Trophoblast cell (in vitro differentiated cells and primary cell): ENCODE data around the gene LDB2.

Experiments
- DNase-seq, 2 donors: peaks; one replicate each; pipeline ENCODE4 v3.0.0-alpha.2; 2016
- H2AFZ ChIP-seq: 2 replicates; pipeline ENCODE4 v1.6.1; 2013; ENCODE audit warnings: low read length, moderate library complexity, mild to moderate bottlenecking; ENCODE audit not compliant: insufficient read depth, poor library complexity
- H2AK5ac ChIP-seq: 2 replicates; pipeline ENCODE4 v1.6.1; 2013; ENCODE audit warnings: mild to moderate bottlenecking, low read length
- H2BK120ac ChIP-seq: 2 replicates; pipeline ENCODE4 v1.6.1; 2013; ENCODE audit warnings: low read length, mild to moderate bottlenecking, moderate library complexity; ENCODE audit not compliant: insufficient read depth, poor library complexity
- H2BK12ac ChIP-seq: 2 replicates; pipeline ENCODE4 v1.6.1; 2013; ENCODE audit warnings: mild to moderate bottlenecking, low read length, moderate library complexity
- H2BK5ac ChIP-seq: 2 replicates; pipeline ENCODE4 v1.6.1; 2013; ENCODE audit warnings: low read length, low read depth, moderate library complexity, mild to moderate bottlenecking; ENCODE audit not compliant: poor library complexity
- H3K14ac ChIP-seq: 2 replicates; pipeline ENCODE4 v1.6.1; 2013; ENCODE audit warnings: mild to moderate bottlenecking, low read length
- H3K18ac ChIP-seq: 2 replicates; pipeline ENCODE4 v1.6.1; 2013; ENCODE audit warnings: mild to moderate bottlenecking, low read length
- H3K23ac ChIP-seq: 2 replicates; pipeline ENCODE4 v1.6.1; 2013; ENCODE audit warnings: low read length
- H3K27ac ChIP-seq: 2 replicates; pipeline ENCODE4 v1.5.1; 2013; ENCODE audit warnings: low read depth, mild to moderate bottlenecking, inconsistent platforms, low read length, moderate library complexity
- H3K27me3 ChIP-seq: 2 replicates; pipeline ENCODE4 v1.6.1; 2013; ENCODE audit warnings: inconsistent platforms, mild to moderate bottlenecking, low read length, moderate library complexity; ENCODE audit not compliant: insufficient read depth
- H3K36me3 ChIP-seq, 2 experiments: 1 replicate in 1 of 2; 2 replicates in 1 of 2; pipeline ENCODE4 v1.6.1; 2013; ENCODE audit warnings: low read length in 2 of 2, mild to moderate bottlenecking in 2 of 2, moderate library complexity in 1 of 2; ENCODE audit not compliant: insufficient read depth in 2 of 2, control insufficient read depth in 1 of 2
- H3K4ac ChIP-seq: 2 replicates; pipeline ENCODE4 v1.6.1; 2013; ENCODE audit warnings: low read depth, mild to moderate bottlenecking, low read length, moderate library complexity
- H3K4me1 ChIP-seq, 2 experiments: 1 replicate in 1 of 2; 2 replicates in 1 of 2; pipeline ENCODE4 v1.6.1; 2013; ENCODE audit warnings: low read length in 2 of 2, mild to moderate bottlenecking in 2 of 2, moderate library complexity in 1 of 2; ENCODE audit not compliant: insufficient read depth in 2 of 2, control insufficient read depth in 1 of 2
- H3K4me2 ChIP-seq: 2 replicates; pipeline ENCODE4 v1.6.1; 2013; ENCODE audit warnings: inconsistent platforms, mild to moderate bottlenecking, low read length, moderate library complexity
- H3K4me3 ChIP-seq: 2 replicates; pipeline ENCODE4 v1.5.1; 2013; ENCODE audit warnings: mild to moderate bottlenecking, low read depth, low read length, inconsistent platforms
- H3K79me1 ChIP-seq: one replicate; pipeline ENCODE4 v1.6.1; 2013; ENCODE audit warnings: low read length
- H3K79me2 ChIP-seq: 2 replicates; pipeline ENCODE4 v1.6.1; 2013; ENCODE audit warnings: low read length, mild to moderate bottlenecking; ENCODE audit not compliant: control insufficient read depth, insufficient read depth, poor library complexity
- H3K9ac ChIP-seq: 2 replicates; pipeline ENCODE4 v1.6.1; 2013; ENCODE audit warnings: mild to moderate bottlenecking, low read length
- H3K9me3 ChIP-seq: 2 replicates; pipeline ENCODE4 v1.6.1; 2013; ENCODE audit warnings: low read depth, mild to moderate bottlenecking, control low read depth, inconsistent platforms, low read length; ENCODE audit not compliant: insufficient read depth
- H4K12ac ChIP-seq: 2 replicates; pipeline ENCODE4 v1.6.1; 2013; ENCODE audit warnings: low read depth, mild to moderate bottlenecking, low read length, moderate library complexity
- H4K8ac ChIP-seq: 2 replicates; pipeline ENCODE4 v1.6.1; 2013; ENCODE audit warnings: low read depth, mild to moderate bottlenecking, low read length, moderate library complexity
- H4K91ac ChIP-seq: one replicate; pipeline ENCODE4 v1.6.1; 2013; ENCODE audit warnings: low read depth, mild to moderate bottlenecking, low read length, moderate library complexity
- WGBS: extraction: QIAGEN DNeasy Blood & Tissue Kit; methylation state at CpG from one replicate; pipeline ENCODE4 v1.1.7; 2013; ENCODE audit warnings: missing lambda C conversion rate; ENCODE audit not compliant: insufficient read length, insufficient coverage; ENCODE audit errors: extremely low coverage; 5-methylcytosine and 5-hydroxymethylcytosine counted together

Gene LDB2

GRCh38 chr4:16498978-16499377, 399.5 kb downstream of the LDB2 start:
- Histone ChIP-seq H3K36me3 (no peaks in the 10 kb centered on the region), H3K23ac (no peak overlapping the region), H3K4ac (no peak overlapping the region), H2BK120ac (no peak overlapping the region), H3K79me2 (no peaks in the 10 kb centered on the region), H3K14ac (no peak overlapping the region), H2BK5ac (no peak overlapping the region), H3K27ac (no peak overlapping the region), H3K79me1 (no peaks in the 10 kb centered on the region), H3K4me2 (no peak overlapping the region), H3K9me3 (peaks cover 3% of the 10 kb centered on the region), H3K18ac (no peak overlapping the region), H3K9ac (no peak overlapping the region), H4K12ac (no peak overlapping the region), H4K8ac (no peak overlapping the region), H2AK5ac (no peak overlapping the region), H3K4me1 (no peaks in the 10 kb centered on the region), H4K91ac (no peak overlapping the region), H3K4me3 (no peak overlapping the region), H3K27me3 (no peaks in the 10 kb centered on the region), H2BK12ac (no peak overlapping the region), H2AFZ (no peak overlapping the region)
- DNase-seq: no peak

- H3K36me3 ChIP-seq: no peaks in the 10 kb centered on the region
- no CpG with 5 or more reads among the region's 3 CpGs for WGBS
- H3K27ac ChIP-seq: no peak overlapping the region
- H3K27me3 ChIP-seq: no peaks in the 10 kb centered on the region
- no peak overlapping the region for H3K23ac ChIP-seq
- H3K79me1 ChIP-seq: no peaks in the 10 kb centered on the region
- peaks cover 3% of the 10 kb centered on the region for H3K9me3 ChIP-seq
- no peak overlapping the region for H3K18ac ChIP-seq
- H4K8ac ChIP-seq: no peak overlapping the region
- H2BK5ac ChIP-seq: no peak overlapping the region
- H2AFZ ChIP-seq: no peak overlapping the region
- no peak overlapping the region for H4K12ac ChIP-seq
- no peaks in the 10 kb centered on the region for H3K4me1 ChIP-seq
- no peak overlapping the region for H3K4me2 ChIP-seq
- peak overlapping the region; percentile 60 for H3K9ac ChIP-seq
- H3K4me3 ChIP-seq: no peak overlapping the region
- no peak overlapping the region for H3K4ac ChIP-seq
- no peak overlapping the region for H2AK5ac ChIP-seq
- DNase-seq: no peak
- H3K14ac ChIP-seq: no peak overlapping the region
- H2BK12ac ChIP-seq: no peak overlapping the region
- no peaks in the 10 kb centered on the region for H3K79me2 ChIP-seq
- no peak overlapping the region for H2BK120ac ChIP-seq
- H4K91ac ChIP-seq: no peak overlapping the region
Measured at GRCh38 chr4:16496501-16496900, 401.9 kb downstream of the LDB2 start.

- no peak overlapping the region for H4K8ac ChIP-seq
- H3K27ac ChIP-seq: no peak overlapping the region
- H3K4me2 ChIP-seq: no peak overlapping the region
- no peak overlapping the region for H3K23ac ChIP-seq
- H3K9me3 ChIP-seq: no peaks in the 10 kb centered on the region
- no peaks in the 10 kb centered on the region for H3K79me1 ChIP-seq
- no peak overlapping the region for H3K9ac ChIP-seq
- no peak overlapping the region for H3K4me3 ChIP-seq
- H3K4me1 ChIP-seq: no peaks in the 10 kb centered on the region
- no peak overlapping the region for H4K91ac ChIP-seq
- no peak overlapping the region for H2BK120ac ChIP-seq
- no peak overlapping the region for H3K14ac ChIP-seq
- H3K4ac ChIP-seq: no peak overlapping the region
- H2BK5ac ChIP-seq: no peak overlapping the region
- no peak overlapping the region for H4K12ac ChIP-seq
- no peaks in the 10 kb centered on the region for H3K36me3 ChIP-seq
- WGBS: no CpG with 5 or more reads among the region's 4 CpGs
- no peak overlapping the region for H2AK5ac ChIP-seq
- DNase-seq: peak in 1 of 2 donors; percentile 34
- no peak overlapping the region for H2BK12ac ChIP-seq
- H2AFZ ChIP-seq: no peak overlapping the region
- H3K79me2 ChIP-seq: no peaks in the 10 kb centered on the region
- no peaks in the 10 kb centered on the region for H3K27me3 ChIP-seq
- H3K18ac ChIP-seq: no peak overlapping the region
Measured at GRCh38 chr4:16492872-16493271, 405.6 kb downstream of the LDB2 start.

GRCh38 chr4:16489226-16489625, 409.2 kb downstream of the LDB2 start:
- H3K4me1 ChIP-seq: no peaks in the 10 kb centered on the region
- no peaks in the 10 kb centered on the region for H3K27me3 ChIP-seq
- no peak overlapping the region for H3K4me2 ChIP-seq
- H3K4me3 ChIP-seq: no peak overlapping the region
- no peak overlapping the region for H3K23ac ChIP-seq
- no peak overlapping the region for H3K4ac ChIP-seq
- no CpG with 5 or more reads among the region's 3 CpGs for WGBS
- H4K8ac ChIP-seq: no peak overlapping the region
- no peak overlapping the region for H2AK5ac ChIP-seq
- H3K9ac ChIP-seq: no peak overlapping the region
- H3K36me3 ChIP-seq: no peaks in the 10 kb centered on the region
- H3K79me2 ChIP-seq: no peaks in the 10 kb centered on the region
- H2AFZ ChIP-seq: no peak overlapping the region
- H3K9me3 ChIP-seq: no peaks in the 10 kb centered on the region
- no peak overlapping the region for H4K12ac ChIP-seq
- no peak overlapping the region for H2BK12ac ChIP-seq
- H4K91ac ChIP-seq: no peak overlapping the region
- no peak for DNase-seq
- no peak overlapping the region for H2BK120ac ChIP-seq
- no peak overlapping the region for H3K27ac ChIP-seq
- H2BK5ac ChIP-seq: no peak overlapping the region
- H3K79me1 ChIP-seq: no peaks in the 10 kb centered on the region
- H3K14ac ChIP-seq: no peak overlapping the region
- H3K18ac ChIP-seq: no peak overlapping the region
